K562 (cell line): ENCODE measurements around the gene MMRN2. TPM values are rescaled to one million over a fixed set of nuclear protein-coding genes. Genes with fewer than 3 reads are reported as not detected.

Experiments
- CBX2 ChIP-seq: fragments of 200-600 bp; sonication (generic); IDR thresholded peaks from one replicate; pipeline ENCODE4 v1.6.1; 2012; ENCODE audit warnings: mild to moderate bottlenecking, low read length, inconsistent platforms; ENCODE audit not compliant: insufficient read depth, poor library complexity, severe bottlenecking
- E2F6 ChIP-seq, 2 experiments: IDR thresholded peaks; 2 replicates each; pipeline ENCODE4 v1.6.1; 2011; ENCODE audit warnings: borderline replicate concordance in 1 of 2, control low read depth in 1 of 2, low read depth in 1 of 2, low read length in 1 of 2, mild to moderate bottlenecking in 1 of 2, mixed read lengths in 1 of 2, moderate library complexity in 1 of 2; ENCODE audit not compliant: insufficient read depth in 1 of 2, insufficient read length in 1 of 2, poor library complexity in 1 of 2, severe bottlenecking in 1 of 2; ENCODE audit errors: extremely low read depth in 1 of 2
- ELF1 ChIP-seq: fragments of 200-800 bp; sonication (Bioruptor generic); IDR thresholded peaks from 2 replicates; pipeline ENCODE4 v1.6.1; 2016; ENCODE audit warnings: missing genetic modification characterization, missing compliant biosample characterization
- HNRNPUL1 ChIP-seq: fragments of 200-400 bp; formaldehyde crosslinking; IDR thresholded peaks from 2 replicates; pipeline ENCODE4 v1.6.1; 2017; ENCODE audit warnings: low read length
- MAFF ChIP-seq: IDR thresholded peaks from 2 replicates; pipeline ENCODE4 v1.6.1; 2012; ENCODE audit warnings: low read length, improper control_type of control experiment
- MYC ChIP-seq, 2 experiments: fragments of 250-450 bp in 1 of 2; sonication (Bioruptor Pico) in 1 of 2; IDR thresholded peaks; 2 replicates each; pipeline versions ENCODE4 v1.5.1 to v1.6.1; 2012 to 2021; ENCODE audit warnings: low read depth in 2 of 2, borderline replicate concordance in 1 of 2, improper control_type of control experiment in 1 of 2, low read length in 1 of 2, mild to moderate bottlenecking in 1 of 2, moderate library complexity in 1 of 2
- NCOR1 ChIP-seq: fragments of 450-650 bp; IDR thresholded peaks from 2 replicates; pipeline ENCODE4 v1.6.1; 2016; ENCODE audit warnings: mild to moderate bottlenecking, moderate library complexity
- PHF21A ChIP-seq: fragments of 450-650 bp; IDR thresholded peaks from 2 replicates; pipeline ENCODE4 v1.6.1; 2017; ENCODE audit warnings: low read depth, borderline replicate concordance
- SIX5 ChIP-seq, 2 experiments: IDR thresholded peaks; 2 replicates each; pipeline ENCODE4 v1.6.1; 2011; ENCODE audit warnings: low read length in 2 of 2, borderline replicate concordance in 1 of 2, low read depth in 1 of 2, mild to moderate bottlenecking in 1 of 2, moderate library complexity in 1 of 2; ENCODE audit not compliant: insufficient read depth in 1 of 2
- SNIP1 ChIP-seq: fragments of 450-650 bp; IDR thresholded peaks from 2 replicates; pipeline ENCODE4 v1.7.1; 2017; ENCODE audit warnings: low read depth, mild to moderate bottlenecking
- ZBTB7A ChIP-seq: IDR thresholded peaks from 2 replicates; pipeline ENCODE4 v1.6.1; 2011; ENCODE audit warnings: low read depth, mild to moderate bottlenecking, low read length, moderate library complexity, borderline replicate concordance; ENCODE audit not compliant: control insufficient read depth
- ZFPM2 ChIP-seq: fragments of 250-450 bp; sonication (Bioruptor Pico); IDR thresholded peaks from 2 replicates; pipeline ENCODE4 v1.5.1; 2022; ENCODE audit warnings: mild to moderate bottlenecking
- ZFX ChIP-seq: sonication (generic); formaldehyde crosslinking; IDR thresholded peaks from 2 replicates; pipeline ENCODE4 v1.8.0; 2022; ENCODE audit warnings: mild to moderate bottlenecking, missing genetic modification reagents, moderate library complexity
- ZNF143 ChIP-seq: sonication (generic); formaldehyde crosslinking; IDR thresholded peaks from 2 replicates; pipeline ENCODE4 v1.9.0; 2022; ENCODE audit warnings: mild to moderate bottlenecking, missing genetic modification reagents
- ZNF592 ChIP-seq: fragments of 450-650 bp; IDR thresholded peaks from 2 replicates; pipeline ENCODE4 v1.6.1; 2017; ENCODE audit warnings: antibody characterized with exemption, mild to moderate bottlenecking
- polyA plus RNA-seq, 8 experiments: library from polyadenylated mRNA; depleted of rRNA in 4 of 8; stranded (reverse) in 5 of 8; unstranded in 3 of 8; fragments of >200 nt; fragmentation: Nextera tagmentation in 2 of 8; fragmentation: Illumina TruSeq in 1 of 8; extraction: Ambion mirVana in 2 of 8; extraction: Trizol in 1 of 8; gene quantifications; 2 replicates each; pipeline versions ENCODE4 v1.2.1 to v1.2.3, GENCODE V29; 2011 to 2014; ENCODE audit warnings: inconsistent platforms in 1 of 8, missing spikeins in 1 of 8
- total RNA-seq, 7 experiments: library from RNA; depleted of rRNA in 6 of 7; stranded (reverse); fragments of >200 nt in 6 of 7; fragmentation: Illumina TruSeq in 2 of 7; extraction: Trizol in 2 of 7; gene quantifications; 2 replicates each; pipeline versions ENCODE4 v1.2.1 to v1.2.3, GENCODE V29; 2011 to 2021; ENCODE audit warnings: low replicate concordance in 1 of 7
- TF ChIP-seq, protein P1 (sequence below): fragments of 250-450 bp; sonication (Bioruptor Pico); IDR thresholded peaks from 2 replicates; pipeline ENCODE4 v1.4.0; 2020; ENCODE audit warnings: mild to moderate bottlenecking

MMRN2 gene
- total and polyA plus RNA-seq, 9 of the 15 experiments (the other 6 are each of a cell fraction or from before 2014, with no cell fraction given), result 0.07 to 2.0 (median 1.2) TPM

- no peak for TF ChIP-seq HNRNPUL1
- TF ChIP-seq, protein P1, sequence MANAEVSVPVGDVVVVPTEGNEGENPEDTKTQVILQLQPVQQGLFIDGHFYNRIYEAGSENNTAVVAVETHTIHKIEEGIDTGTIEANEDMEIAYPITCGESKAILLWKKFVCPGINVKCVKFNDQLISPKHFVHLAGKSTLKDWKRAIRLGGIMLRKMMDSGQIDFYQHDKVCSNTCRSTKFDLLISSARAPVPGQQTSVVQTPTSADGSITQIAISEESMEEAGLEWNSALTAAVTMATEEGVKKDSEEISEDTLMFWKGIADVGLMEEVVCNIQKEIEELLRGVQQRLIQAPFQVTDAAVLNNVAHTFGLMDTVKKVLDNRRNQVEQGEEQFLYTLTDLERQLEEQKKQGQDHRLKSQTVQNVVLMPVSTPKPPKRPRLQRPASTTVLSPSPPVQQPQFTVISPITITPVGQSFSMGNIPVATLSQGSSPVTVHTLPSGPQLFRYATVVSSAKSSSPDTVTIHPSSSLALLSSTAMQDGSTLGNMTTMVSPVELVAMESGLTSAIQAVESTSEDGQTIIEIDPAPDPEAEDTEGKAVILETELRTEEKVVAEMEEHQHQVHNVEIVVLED (CRISPR knock-in tag), result no peak
- no peak for TF ChIP-seq SIX5 (IDR thresholded peaks at IDR 0.05; ENCODE audit: borderline replicate concordance in 1 of 2, insufficient read depth in 1 of 2, low read depth in 1 of 2, low read length in 2 of 2)
- TF ChIP-seq ZFPM2 (CRISPR knock-in tag), result no peak
- no peak for TF ChIP-seq ZNF143
- TF ChIP-seq SNIP1, result no peak
- TF ChIP-seq NCOR1, result no peak
- TF ChIP-seq CBX2, result no peak
- peak; percentile 38; the same call in 1 of the 2 replicates for TF ChIP-seq ZNF592
- peak in 1 of 2 experiments; percentile 43 for TF ChIP-seq E2F6 (IDR thresholded peaks at IDR 0.05; ENCODE audit: borderline replicate concordance in 1 of 2, extremely low read depth in 1 of 2, insufficient read depth in 1 of 2, insufficient read length in 1 of 2, low read depth in 1 of 2, low read length in 1 of 2, poor library complexity in 1 of 2, severe bottlenecking in 1 of 2)
- no peak for TF ChIP-seq MAFF
- TF ChIP-seq ZFX (CRISPR knock-in tag), result peak; percentile 10
- no peak for TF ChIP-seq PHF21A
- no peak for TF ChIP-seq MYC (IDR thresholded peaks at IDR 0.05; ENCODE audit: low read depth, low read length)
- TF ChIP-seq MYC (CRISPR knock-in tag; IDR thresholded peaks at IDR 0.05; ENCODE audit: borderline replicate concordance, low read depth), result no peak
- no peak for TF ChIP-seq ELF1 (tag)
- 0 out of 2 replicates have a peak, but pooled peaks have one; percentile 21 for TF ChIP-seq ZBTB7A
Observed at GRCh38 chr10:86957471-86958115, at the start of gene MMRN2 (continued).
